ENCODE results near the gene GNAI2. TPM values are rescaled to one million over a fixed set of nuclear protein-coding genes. Genes with fewer than 3 reads are reported as not detected.

Gene GNAI2
- polyA plus RNA-seq, 3 donors: 914 to 1,492 (median 1,165) TPM

- Histone ChIP-seq H3K4me3 (replicated peaks in 1 of 3; ENCODE audit: low read depth in 2 of 3, low read length in 3 of 3) (no peak overlapping the region), H3K9ac (ENCODE audit: insufficient read depth, low read length, poor library complexity, severe bottlenecking) (no peak overlapping the region), H2AFZ (ENCODE audit: insufficient read depth, low read depth, low read length, poor library complexity, severe bottlenecking) (no peak overlapping the region), H3K4me1 (ENCODE audit: control insufficient read depth in 1 of 2, insufficient read depth in 2 of 2, low read length in 2 of 2) (peaks cover 16 to 34% of the 10 kb centered on the region in 2 donors), H3K9me3 (replicated peaks in 1 of 2; ENCODE audit: control insufficient read depth in 1 of 2, insufficient read depth in 1 of 2, low read length in 2 of 2) (peaks cover 3 to 11% of the 10 kb centered on the region in 2 donors), H3K27me3 (ENCODE audit: control insufficient read depth in 2 of 2, insufficient read depth in 2 of 2, low read length in 2 of 2) (peaks cover 24 to 50% of the 10 kb centered on the region in 2 donors), H4K20me1 (ENCODE audit: insufficient read depth, low read length) (no peaks in the 10 kb centered on the region), H3K27ac (ENCODE audit: low read depth in 1 of 2, low read length in 2 of 2) (no peak overlapping the region), H3K79me2 (ENCODE audit: insufficient read depth, low read length) (no peaks in the 10 kb centered on the region), H3K36me3 (replicated peaks in 1 of 2; ENCODE audit: control insufficient read depth in 1 of 2, insufficient read depth in 2 of 2, low read length in 2 of 2) (no peaks in the 10 kb centered on the region), H3K4me2 (replicated peaks; ENCODE audit: extremely low read depth, low read length, poor library complexity, severe bottlenecking) (no peak overlapping the region)
- H3K27ac Mint-ChIP-seq: no peak overlapping the region
- peaks cover 6 to 8% of the 10 kb centered on the region in 2 donors for H3K36me3 Mint-ChIP-seq
- 6% methylated on average over 17 of the region's 26 CpGs for WGBS (ENCODE audit: insufficient coverage)
- peaks cover 26% of the 10 kb centered on the region for H3K4me1 Mint-ChIP-seq
- H3K27me3 Mint-ChIP-seq (ENCODE audit: low read depth in 3 of 3): peaks cover 45 to 62% (median 61%) of the 10 kb centered on the region in 3 donors
- intact Hi-C loops (cut with micrococcal nuclease): loop anchor here in 1 of 2 donors (5.0 kb wide), 1 partner anchor 152 kb away; no protein-coding TSS in a partner anchor
- peak in 2 of 3 donors; percentile 61 to 77 for DNase-seq
- TF ChIP-seq, protein P1, sequence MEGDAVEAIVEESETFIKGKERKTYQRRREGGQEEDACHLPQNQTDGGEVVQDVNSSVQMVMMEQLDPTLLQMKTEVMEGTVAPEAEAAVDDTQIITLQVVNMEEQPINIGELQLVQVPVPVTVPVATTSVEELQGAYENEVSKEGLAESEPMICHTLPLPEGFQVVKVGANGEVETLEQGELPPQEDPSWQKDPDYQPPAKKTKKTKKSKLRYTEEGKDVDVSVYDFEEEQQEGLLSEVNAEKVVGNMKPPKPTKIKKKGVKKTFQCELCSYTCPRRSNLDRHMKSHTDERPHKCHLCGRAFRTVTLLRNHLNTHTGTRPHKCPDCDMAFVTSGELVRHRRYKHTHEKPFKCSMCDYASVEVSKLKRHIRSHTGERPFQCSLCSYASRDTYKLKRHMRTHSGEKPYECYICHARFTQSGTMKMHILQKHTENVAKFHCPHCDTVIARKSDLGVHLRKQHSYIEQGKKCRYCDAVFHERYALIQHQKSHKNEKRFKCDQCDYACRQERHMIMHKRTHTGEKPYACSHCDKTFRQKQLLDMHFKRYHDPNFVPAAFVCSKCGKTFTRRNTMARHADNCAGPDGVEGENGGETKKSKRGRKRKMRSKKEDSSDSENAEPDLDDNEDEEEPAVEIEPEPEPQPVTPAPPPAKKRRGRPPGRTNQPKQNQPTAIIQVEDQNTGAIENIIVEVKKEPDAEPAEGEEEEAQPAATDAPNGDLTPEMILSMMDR (IDR thresholded peaks at IDR 0.05): peak; percentile 92
- H3K9me3 Mint-ChIP-seq: peaks cover 0 to 18% (median 13%) of the 10 kb centered on the region in 7 donors
- peak overlapping the region in 1 of 2 donors; percentile 84 for H3K4me3 Mint-ChIP-seq
Measured at GRCh38 chr3:50274371-50275104, 38.5 kb downstream of the GNAI2 start.

DNA sequence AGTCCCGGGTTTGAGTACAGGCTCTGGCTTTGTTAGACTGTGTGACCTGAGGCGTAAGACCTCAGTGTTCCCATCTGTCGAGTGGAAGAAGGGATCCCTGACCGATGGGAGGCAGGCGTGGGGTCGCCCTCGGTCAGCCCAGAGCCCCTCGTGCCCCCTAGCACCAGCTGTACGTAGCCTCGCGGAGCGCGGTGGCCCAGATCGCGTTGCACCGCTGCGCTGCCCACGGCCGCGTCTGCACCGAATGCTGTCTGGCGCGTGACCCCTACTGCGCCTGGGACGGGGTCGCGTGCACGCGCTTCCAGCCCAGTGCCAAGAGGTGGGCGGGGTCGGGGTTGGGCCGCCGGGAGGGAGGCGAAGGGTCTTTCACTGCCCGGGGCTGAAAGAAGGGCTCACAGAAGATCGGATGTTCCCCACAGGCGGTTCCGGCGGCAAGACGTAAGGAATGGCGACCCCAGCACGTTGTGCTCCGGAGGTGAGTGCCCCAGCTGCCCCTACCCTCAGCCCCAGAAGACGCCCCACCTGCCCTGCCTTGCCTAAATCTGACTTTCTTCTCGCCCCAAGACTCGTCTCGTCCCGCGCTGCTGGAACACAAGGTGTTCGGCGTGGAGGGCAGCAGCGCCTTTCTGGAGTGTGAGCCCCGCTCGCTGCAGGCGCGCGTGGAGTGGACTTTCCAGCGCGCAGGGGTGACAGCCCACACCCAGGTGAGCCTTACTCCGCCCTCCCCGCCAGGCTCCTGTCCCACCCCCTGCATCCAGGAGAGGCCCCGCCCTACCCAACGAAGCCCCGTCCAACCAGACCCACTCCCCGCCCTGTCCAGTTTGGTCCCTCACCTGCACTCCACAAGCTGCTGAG, 39.4 kb downstream of the GNAI2 start:
- Histone ChIP-seq H4K20me1 (ENCODE audit: insufficient read depth, low read length) (no peaks in the 10 kb centered on the region), H2AFZ (ENCODE audit: insufficient read depth, low read depth, low read length, poor library complexity, severe bottlenecking) (no peak overlapping the region), H3K4me2 (replicated peaks; ENCODE audit: extremely low read depth, low read length, poor library complexity, severe bottlenecking) (no peak overlapping the region), H3K27me3 (ENCODE audit: control insufficient read depth in 2 of 2, insufficient read depth in 2 of 2, low read length in 2 of 2) (peaks cover 24 to 50% of the 10 kb centered on the region in 2 donors), H3K27ac (ENCODE audit: low read depth in 1 of 2, low read length in 2 of 2) (no peak overlapping the region), H3K9me3 (replicated peaks in 1 of 2; ENCODE audit: control insufficient read depth in 1 of 2, insufficient read depth in 1 of 2, low read length in 2 of 2) (peaks cover 3 to 11% of the 10 kb centered on the region in 2 donors), H3K4me3 (replicated peaks in 1 of 3; ENCODE audit: low read depth in 2 of 3, low read length in 3 of 3) (no peak overlapping the region), H3K4me1 (ENCODE audit: control insufficient read depth in 1 of 2, insufficient read depth in 2 of 2, low read length in 2 of 2) (peaks cover 16 to 34% of the 10 kb centered on the region in 2 donors), H3K79me2 (ENCODE audit: insufficient read depth, low read length) (no peaks in the 10 kb centered on the region), H3K36me3 (replicated peaks in 1 of 2; ENCODE audit: control insufficient read depth in 1 of 2, insufficient read depth in 2 of 2, low read length in 2 of 2) (no peaks in the 10 kb centered on the region), H3K9ac (ENCODE audit: insufficient read depth, low read length, poor library complexity, severe bottlenecking) (no peak overlapping the region)
- TF ChIP-seq, protein P1 (IDR thresholded peaks at IDR 0.05): no peak
- no peak for DNase-seq
- 4% methylated on average over 65 of the region's 65 CpGs for WGBS (ENCODE audit: insufficient coverage)
- H3K9me3 Mint-ChIP-seq: peaks cover 0 to 18% (median 13%) of the 10 kb centered on the region in 7 donors
- no peak overlapping the region for H3K27ac Mint-ChIP-seq
- H3K27me3 Mint-ChIP-seq (ENCODE audit: low read depth in 3 of 3): peaks cover 45 to 62% (median 61%) of the 10 kb centered on the region in 3 donors
- intact Hi-C loops (cut with micrococcal nuclease): no loop called here
- peaks cover 26% of the 10 kb centered on the region for H3K4me1 Mint-ChIP-seq
- H3K36me3 Mint-ChIP-seq: peaks cover 6 to 8% of the 10 kb centered on the region in 2 donors
- peak overlapping the region in 1 of 2 donors; percentile 84 for H3K4me3 Mint-ChIP-seq
